Ovary (tissue), 3 donors: ENCODE measurements around the gene NUP62.

Source experiments
- EP300 ChIP-seq: sonication (generic); formaldehyde crosslinking; IDR thresholded peaks from one replicate; pipeline ENCODE4 v1.6.1; 2017; ENCODE audit warnings: antibody characterized with exemption
- POLR2A ChIP-seq: fragments of 450-650 bp; IDR thresholded peaks from one replicate; pipeline ENCODE4 v1.6.1; 2017; ENCODE audit warnings: antibody characterized with exemption, mild to moderate bottlenecking, moderate library complexity
- TF ChIP-seq, protein P1 (sequence below), 3 donors: fragments of 450-650 bp in 2 of 3; fragments of 200-600 bp in 1 of 3; IDR thresholded peaks; one replicate each; pipeline versions ENCODE4 v1.5.1 to v1.8.0; 2016 to 2022; ENCODE audit warnings: antibody characterized with exemption in 3 of 3, mild to moderate bottlenecking in 1 of 3
- donor health status: DM: no; HTN: no; CAD: no.

GRCh38 chr19:49858088-49858985 lies 71.0 kb downstream of the NUP62 start:
- TF ChIP-seq, protein P1, sequence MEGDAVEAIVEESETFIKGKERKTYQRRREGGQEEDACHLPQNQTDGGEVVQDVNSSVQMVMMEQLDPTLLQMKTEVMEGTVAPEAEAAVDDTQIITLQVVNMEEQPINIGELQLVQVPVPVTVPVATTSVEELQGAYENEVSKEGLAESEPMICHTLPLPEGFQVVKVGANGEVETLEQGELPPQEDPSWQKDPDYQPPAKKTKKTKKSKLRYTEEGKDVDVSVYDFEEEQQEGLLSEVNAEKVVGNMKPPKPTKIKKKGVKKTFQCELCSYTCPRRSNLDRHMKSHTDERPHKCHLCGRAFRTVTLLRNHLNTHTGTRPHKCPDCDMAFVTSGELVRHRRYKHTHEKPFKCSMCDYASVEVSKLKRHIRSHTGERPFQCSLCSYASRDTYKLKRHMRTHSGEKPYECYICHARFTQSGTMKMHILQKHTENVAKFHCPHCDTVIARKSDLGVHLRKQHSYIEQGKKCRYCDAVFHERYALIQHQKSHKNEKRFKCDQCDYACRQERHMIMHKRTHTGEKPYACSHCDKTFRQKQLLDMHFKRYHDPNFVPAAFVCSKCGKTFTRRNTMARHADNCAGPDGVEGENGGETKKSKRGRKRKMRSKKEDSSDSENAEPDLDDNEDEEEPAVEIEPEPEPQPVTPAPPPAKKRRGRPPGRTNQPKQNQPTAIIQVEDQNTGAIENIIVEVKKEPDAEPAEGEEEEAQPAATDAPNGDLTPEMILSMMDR (IDR thresholded peaks at IDR 0.05) = no peak
- TF ChIP-seq POLR2A = no peak
- no peak for TF ChIP-seq EP300
